Non-pigmented ciliary epithelial cell (primary cell): ENCODE measurements around the gene UBE3D.
"Not testable (repeated sequence)": the region's sequence is repeated elsewhere in the genome, so short reads cannot be mapped to it uniquely, and the experiment has no call there.

Experiments used
- DNase-seq: peaks from one replicate; pipeline ENCODE4 v3.0.0-alpha.2; 2010; ENCODE audit warnings: low read depth

Gene UBE3D

DNA sequence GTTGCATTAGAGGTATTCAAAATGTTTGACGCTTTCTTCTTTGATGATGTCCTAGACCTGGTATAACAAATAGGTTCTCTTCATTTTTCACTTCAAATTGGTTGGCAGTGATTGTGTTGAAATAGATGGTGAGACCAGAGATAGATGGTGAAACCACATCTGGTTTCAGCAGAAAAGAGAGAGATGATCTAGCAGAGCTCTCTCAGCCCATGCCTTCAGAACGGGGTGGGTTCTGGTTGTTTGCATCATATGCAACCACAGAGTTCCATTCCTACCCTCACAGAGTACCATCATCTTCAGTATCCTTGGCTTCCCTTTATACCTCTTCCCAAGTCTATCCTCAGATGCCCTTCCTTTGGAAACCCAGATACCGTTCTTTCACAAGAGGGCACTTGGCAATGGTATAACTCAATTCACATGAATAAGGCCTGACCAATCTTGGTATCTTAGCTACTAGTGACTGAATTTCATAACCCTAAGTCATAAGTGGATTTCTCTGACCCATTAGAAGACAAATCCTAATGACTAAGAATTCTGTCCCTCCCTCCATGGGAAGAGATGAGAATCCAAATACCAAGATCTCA is 93.7 kb downstream of the UBE3D start:
- no peak for DNase-seq

DNA sequence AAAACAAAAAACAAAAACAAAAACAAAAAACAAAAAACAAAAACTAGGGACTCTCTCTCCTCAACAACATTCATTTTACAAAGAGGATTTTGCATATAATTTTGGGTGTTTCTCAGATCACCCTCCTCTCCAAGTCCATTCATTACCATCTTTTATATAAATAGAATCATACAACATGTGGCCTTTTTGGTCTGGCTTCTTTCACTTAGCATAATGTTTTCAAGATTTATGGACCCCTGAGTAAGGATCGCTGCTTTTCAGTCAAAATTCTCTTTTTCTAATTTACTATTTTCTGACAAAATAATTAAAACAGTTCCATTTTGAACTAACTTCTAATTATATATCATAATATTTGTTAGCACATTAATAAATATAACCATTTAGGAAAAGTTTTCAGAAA is 94.8 kb downstream of the UBE3D start:
- no peak for DNase-seq

DNA sequence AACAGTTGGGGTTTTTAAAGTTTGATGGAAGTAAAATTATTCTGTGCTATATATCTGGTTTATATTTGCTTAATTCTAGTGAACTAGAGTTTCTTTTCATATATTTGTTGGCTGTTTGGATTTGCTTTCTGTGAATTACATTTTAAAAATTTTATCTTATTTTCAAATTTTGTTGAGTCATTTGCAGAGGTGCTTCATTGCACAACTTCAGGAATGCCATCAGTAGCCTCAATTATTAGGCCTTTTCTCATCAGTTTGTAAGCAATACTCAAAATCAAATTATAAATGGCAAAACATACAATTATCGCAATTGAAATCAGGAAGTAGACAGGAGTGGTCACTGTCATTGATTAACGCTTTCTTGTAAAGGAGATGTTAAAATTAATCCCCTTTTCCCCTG is 96.9 kb downstream of the UBE3D start:
- DNase-seq: no peak

- DNase-seq: no peak
Measured at GRCh38 chr6:82963191-82963925, 102.3 kb downstream of the UBE3D start.

DNA sequence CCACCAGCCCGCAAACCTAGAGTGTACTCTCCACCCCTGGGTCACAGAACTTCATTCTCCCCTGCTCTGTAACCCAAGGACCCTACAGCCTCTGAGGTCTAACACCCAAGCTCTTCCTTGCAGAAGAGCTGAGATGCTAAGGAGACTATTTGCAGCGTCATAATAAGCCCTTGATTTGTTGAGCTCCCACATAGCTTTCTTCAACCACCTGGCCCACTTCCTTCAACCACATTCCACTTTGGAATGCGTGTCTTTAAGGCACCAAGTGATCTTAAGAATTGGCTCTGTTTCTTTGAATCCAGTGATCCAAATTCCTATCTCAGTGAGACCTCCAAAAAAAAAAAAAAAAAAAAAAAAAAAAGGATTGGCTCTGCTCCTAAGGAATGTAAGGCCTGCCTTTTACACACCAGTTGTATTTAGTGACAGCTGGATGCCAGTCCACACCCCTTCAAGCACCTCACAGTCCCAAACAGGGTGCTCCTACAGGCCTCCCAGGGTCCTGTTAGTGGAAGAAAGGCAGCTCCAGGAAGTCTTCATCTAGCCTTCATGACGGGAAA is 106.2 kb downstream of the UBE3D start:
- DNase-seq: no peak

DNA sequence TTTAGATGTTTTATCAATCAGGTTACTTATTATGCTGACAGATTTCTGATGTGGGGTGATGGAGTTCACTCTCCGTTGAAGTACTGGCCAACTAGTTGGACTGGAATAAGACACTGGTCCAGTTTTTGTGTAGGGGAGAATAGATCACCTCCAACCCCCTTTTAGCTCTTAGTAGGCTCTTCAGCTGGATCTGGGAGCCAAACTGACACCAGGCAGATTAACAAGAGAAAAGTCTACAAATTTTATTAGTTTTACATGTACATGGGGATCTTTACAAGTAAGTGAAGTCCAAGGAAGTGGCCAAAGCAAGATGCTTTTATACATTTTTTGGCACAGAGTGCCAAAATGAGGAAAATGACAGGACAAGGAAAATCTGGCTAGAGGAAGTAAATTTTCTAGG is 107.1 kb downstream of the UBE3D start:
- no peak for DNase-seq

- no peak for DNase-seq
Measured at GRCh38 chr6:82957868-82958245, 107.8 kb downstream of the UBE3D start.

DNA sequence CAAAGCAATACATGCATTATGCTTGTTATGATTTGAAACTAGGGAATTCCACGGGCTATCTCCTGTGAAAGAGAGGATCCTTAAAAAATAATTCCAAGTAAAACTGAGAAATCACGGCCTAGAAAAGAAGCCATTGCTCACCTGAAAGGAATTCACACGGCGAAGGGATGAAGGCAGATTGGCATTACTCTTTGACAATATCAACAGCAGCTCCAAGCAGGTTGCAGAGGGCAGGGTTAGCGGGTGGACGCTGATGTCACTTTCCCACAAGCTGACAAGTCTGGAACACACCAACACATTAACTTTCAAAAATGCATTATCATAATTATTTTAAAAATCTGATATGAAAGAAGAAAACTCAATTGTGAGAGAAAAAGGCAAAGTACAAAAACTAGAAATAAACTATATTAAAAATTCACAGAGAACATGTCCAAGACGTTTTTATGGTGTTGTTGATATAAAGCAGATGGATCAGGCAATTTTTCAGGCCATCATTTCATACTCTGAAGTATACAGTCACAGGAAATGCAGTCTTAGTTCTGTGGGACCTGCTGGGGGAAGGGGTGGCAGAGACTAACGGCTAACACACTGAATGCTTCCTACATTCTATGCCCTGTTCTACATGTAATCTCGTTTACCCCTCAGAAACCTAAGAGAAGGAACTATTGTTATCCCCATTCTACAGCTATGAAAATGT is 108.3 kb downstream of the UBE3D start:
- no peak for DNase-seq

- peak; percentile 81 for DNase-seq
Measured at GRCh38 chr6:82955841-82956240, 109.8 kb downstream of the UBE3D start.

DNA sequence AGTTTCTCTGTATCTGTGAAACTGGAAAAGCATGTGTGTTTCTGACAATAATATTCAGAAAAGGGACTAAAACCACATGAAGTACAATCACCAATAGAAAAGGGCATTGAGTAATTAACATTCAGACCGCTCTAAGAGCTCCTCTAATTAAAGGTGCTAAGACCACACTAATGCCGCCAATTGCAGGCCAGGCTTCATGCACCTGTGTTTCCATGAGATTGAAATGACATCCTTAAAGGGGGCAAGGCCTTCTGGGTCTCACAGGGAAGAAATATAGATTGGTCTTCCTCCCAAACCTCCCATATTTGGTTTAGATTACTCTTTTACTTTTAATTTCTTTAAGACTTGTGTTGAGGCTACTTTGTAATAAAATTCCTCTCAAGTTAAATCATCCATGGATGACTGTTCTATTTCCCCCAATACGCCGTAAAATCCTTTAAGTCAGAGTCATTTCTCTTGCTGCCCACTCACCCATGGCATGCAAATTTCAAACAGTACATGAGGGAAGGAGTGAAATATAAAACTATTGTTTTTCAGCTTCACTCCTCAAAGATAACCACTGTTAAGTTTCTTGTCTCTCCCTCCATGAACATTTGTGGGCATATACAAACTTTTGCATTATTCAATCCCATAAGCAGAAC is 110.6 kb downstream of the UBE3D start:
- DNase-seq: peak; percentile 75

DNA sequence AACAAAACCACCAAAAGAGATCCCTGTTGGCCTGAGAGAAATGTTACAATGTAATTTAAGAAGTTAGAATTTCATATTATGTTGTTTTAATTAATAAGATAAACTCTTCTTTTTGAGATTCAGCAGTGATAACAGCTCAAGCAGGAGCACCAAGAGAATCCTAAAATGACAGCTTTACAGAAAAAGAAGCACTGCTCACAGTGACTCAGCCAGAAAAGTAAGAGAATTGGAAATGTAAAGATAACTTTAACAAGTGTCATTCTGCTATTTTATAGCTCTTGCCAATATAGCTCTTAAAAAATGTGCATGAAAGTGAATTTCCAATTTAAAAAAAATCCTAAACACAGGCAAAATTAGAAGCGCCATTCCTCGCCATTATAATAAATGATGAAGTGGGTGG is 111.3 kb downstream of the UBE3D start:
- no peak for DNase-seq

DNA sequence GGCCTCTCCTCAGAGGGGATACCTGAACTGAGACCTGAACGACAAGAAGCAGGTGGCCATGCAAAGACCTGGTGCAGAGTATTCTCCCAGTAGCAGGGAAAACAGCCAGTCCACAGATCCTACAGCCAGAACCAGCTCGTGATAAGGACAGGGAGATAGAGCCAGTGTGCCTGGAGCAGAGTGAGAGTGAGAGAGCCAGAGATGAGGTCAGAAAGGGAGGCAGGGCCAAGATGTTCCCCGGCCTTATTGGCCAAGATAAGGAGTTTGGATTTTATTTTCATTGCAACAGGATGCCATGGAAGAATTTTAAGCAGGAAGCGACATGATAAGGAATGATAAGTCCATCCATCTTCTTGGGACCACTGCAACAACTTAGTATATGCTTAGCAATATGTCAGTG is 111.8 kb downstream of the UBE3D start:
- no peak for DNase-seq

GRCh38 chr6:82951935-82952334 is 113.7 kb downstream of the UBE3D start:
- no peak for DNase-seq

DNA sequence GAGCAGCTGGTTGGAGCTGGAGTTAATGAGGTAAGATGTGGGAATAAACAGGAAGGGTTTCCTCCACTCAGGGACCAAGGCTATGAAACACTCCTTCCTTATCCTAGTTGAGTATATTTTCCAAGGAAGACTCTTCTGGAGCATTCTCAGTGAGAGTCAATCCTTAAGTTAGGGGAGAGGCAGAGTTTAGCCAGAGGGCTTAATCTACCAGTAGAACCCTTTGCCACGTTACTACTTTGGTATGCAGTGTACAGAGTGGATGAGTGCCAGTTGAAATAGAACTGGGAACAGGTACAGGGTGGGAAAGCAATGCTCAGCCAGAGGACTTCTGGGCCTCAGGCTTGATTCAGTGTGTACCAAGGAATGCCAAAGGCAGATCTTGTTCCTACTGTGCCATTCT is 114.3 kb downstream of the UBE3D start:
- no peak for DNase-seq

GRCh38 chr6:82930915-82931314 is 134.7 kb downstream of the UBE3D start:
- not testable (repeated sequence) for DNase-seq

DNA sequence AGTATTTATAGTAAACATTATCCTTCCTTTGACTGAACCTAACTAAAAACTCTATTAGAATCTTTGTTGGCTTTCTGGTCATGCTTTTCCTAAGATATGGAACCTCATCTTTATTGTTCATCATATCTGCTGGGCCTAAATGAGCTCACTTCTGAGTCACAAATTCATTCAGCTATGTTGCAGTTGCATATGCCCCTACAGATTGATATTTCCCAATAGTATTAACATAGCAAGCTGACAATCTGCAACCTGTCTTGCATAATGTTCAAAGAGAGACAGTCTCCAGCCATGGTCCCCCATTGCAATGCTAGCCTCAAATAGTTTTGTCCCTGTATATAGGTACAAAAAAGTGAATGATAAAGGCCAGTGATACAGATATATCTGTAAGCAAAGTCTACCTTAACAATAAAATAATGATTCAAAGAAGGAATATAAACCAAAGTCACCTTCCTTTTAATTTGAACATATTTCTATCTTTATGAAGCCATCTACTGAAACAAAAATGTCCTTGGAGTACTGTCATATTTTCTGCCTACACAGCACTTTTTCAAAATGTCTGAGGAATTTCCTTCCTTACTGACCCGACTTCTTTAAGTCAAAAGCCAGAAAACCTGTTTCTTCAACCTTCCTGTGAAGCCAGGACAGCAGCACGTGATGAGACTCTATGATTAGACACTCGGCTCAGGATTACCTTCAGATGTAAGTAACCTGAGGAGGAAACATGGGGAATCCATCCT is 140.7 kb downstream of the UBE3D start:
- no peak for DNase-seq

GRCh38 chr6:82921258-82921657 is 144.4 kb downstream of the UBE3D start:
- DNase-seq: no peak

GRCh38 chr6:82917346-82918064 is 148.1 kb downstream of the UBE3D start:
- DNase-seq: no peak

DNA sequence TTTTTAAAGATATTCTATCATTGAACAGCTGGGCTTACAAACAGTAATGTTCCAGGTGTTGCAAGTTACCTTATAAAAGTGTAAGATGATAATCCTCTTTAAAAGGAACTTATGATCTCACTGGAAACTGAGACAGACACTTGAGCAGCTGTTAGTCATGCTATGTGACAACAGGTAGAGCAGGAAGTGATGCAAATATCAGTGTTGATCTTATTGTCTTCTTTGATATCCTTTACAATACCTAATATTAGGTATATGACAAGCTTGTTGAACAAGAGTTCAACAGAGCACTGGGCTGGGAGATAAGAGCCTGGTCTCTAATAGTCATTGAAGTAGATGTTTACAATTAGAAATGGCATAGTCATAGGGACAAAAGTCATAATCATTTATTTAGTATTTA is 150.0 kb downstream of the UBE3D start:
- no peak for DNase-seq

- no peak for DNase-seq
Measured at GRCh38 chr6:82914511-82914910, 151.1 kb downstream of the UBE3D start.

DNA sequence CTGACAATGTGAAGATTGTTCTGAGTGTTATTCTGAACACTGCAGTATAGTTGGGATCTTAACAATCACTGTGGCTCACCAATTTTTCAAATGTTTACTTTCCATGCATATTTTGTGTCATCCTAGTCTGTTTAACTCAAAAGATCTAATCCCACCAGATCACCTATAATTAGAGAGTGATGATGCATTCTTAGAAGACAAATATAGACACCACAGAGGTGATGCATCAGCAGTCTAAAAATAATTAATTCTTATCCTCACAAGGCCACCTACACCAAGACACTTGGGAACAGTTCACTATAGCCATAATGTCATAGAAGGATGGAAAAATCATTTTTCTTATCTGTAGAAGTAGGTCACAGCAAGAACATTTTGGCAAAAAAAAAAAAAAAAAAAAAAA is 154.8 kb downstream of the UBE3D start:
- no peak for DNase-seq
